Panc1 (cell line): ENCODE measurements around the gene CROCC.
"Not testable (repeated sequence)": the region's sequence is repeated elsewhere in the genome, so short reads cannot be mapped to it uniquely, and the experiment has no call there.

Experiments
- SIN3A ChIP-seq: IDR thresholded peaks from 2 replicates; pipeline ENCODE4 v1.6.1; 2012; ENCODE audit warnings: low read depth, mild to moderate bottlenecking, low read length, moderate library complexity, borderline replicate concordance; ENCODE audit not compliant: insufficient read depth
- TF ChIP-seq, protein P1 (sequence below): fragments of 450-650 bp; IDR thresholded peaks from 2 replicates; pipeline ENCODE4 v1.5.1; 2017; ENCODE audit warnings: mild to moderate bottlenecking

DNA sequence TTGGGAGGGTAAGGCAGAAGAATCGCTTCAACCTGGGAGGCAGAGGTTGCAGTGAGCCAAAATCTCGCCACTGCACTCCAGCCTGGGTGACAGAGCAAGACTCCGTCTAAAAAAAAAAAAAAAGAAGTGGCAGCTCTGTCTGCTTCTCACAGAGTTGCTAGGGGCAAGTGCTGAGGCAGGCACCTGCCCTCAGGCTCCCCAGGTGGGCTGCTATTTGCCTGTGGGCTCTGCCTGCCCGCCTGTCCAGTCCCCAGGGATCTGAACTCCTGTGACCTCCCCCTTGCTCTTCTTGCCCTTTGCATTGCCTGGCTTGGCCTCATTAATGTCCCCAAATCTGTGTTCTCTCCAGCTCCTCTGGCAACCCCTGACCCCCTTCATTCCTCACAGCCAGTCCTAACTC, 30.6 kb downstream of the CROCC start:
- TF ChIP-seq, protein P1, sequence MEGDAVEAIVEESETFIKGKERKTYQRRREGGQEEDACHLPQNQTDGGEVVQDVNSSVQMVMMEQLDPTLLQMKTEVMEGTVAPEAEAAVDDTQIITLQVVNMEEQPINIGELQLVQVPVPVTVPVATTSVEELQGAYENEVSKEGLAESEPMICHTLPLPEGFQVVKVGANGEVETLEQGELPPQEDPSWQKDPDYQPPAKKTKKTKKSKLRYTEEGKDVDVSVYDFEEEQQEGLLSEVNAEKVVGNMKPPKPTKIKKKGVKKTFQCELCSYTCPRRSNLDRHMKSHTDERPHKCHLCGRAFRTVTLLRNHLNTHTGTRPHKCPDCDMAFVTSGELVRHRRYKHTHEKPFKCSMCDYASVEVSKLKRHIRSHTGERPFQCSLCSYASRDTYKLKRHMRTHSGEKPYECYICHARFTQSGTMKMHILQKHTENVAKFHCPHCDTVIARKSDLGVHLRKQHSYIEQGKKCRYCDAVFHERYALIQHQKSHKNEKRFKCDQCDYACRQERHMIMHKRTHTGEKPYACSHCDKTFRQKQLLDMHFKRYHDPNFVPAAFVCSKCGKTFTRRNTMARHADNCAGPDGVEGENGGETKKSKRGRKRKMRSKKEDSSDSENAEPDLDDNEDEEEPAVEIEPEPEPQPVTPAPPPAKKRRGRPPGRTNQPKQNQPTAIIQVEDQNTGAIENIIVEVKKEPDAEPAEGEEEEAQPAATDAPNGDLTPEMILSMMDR = not testable (repeated sequence)
- not testable (repeated sequence) for TF ChIP-seq SIN3A
